ENCODE results near the gene C9orf40.

The C9orf40 gene, protein sequence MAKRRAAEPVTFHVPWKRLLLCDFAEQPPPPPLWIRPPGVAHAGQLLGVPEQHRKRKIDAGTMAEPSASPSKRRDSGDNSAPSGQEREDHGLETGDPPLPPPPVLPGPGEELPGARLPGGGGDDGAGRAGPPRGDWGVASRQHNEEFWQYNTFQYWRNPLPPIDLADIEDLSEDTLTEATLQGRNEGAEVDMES

GRCh38 chr9:74952201-74953151 lies at the start of gene C9orf40:
C9orf40 (minus strand) TSS chr9:74952912; CDS start chr9:74952611, 301 bp downstream.
- DNase-seq (ENCODE audit: low spot score), result peak; percentile 92
- TF ChIP-seq, protein P1, sequence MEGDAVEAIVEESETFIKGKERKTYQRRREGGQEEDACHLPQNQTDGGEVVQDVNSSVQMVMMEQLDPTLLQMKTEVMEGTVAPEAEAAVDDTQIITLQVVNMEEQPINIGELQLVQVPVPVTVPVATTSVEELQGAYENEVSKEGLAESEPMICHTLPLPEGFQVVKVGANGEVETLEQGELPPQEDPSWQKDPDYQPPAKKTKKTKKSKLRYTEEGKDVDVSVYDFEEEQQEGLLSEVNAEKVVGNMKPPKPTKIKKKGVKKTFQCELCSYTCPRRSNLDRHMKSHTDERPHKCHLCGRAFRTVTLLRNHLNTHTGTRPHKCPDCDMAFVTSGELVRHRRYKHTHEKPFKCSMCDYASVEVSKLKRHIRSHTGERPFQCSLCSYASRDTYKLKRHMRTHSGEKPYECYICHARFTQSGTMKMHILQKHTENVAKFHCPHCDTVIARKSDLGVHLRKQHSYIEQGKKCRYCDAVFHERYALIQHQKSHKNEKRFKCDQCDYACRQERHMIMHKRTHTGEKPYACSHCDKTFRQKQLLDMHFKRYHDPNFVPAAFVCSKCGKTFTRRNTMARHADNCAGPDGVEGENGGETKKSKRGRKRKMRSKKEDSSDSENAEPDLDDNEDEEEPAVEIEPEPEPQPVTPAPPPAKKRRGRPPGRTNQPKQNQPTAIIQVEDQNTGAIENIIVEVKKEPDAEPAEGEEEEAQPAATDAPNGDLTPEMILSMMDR (IDR thresholded peaks at IDR 0.05; ENCODE audit: extremely low read depth, missing control alignments), result peak; percentile 96

DNA sequence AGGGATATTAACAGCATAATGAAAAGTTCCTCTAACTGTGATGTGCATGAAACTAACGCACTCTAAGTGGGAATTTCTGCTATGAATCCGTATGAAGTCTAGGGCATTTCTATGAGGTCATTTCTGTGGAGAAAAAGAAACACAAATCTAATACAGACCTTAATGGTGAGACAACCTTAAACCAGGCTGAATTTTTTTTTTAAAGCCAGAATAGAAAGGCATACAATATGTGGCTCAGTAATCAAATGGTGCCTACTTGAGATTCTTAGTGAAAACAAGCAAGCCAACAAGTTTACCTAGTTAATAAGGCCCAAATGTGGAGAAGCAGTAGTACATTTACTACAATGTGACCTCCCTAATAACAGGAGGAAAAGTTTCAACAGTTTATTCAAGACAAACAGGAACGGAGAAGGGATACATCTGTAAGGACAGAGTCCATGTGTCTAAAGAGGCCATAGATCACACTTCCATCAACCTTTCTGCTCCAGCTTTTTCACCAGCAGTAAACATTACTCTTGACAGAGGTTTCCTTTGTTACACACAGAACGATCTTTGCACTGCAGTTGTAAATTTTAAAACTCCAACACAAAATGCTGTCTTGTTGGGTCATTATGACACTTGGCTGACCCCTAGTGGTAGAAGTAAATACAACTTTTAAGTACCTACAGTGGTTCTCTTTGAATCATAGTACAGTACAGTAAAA lies 49.2 kb upstream of the C9orf40 start:
- TF ChIP-seq, protein P1 (IDR thresholded peaks at IDR 0.05; ENCODE audit: extremely low read depth, missing control alignments), result peak; percentile 44
- peak; percentile 41 for DNase-seq (ENCODE audit: low spot score)

DNA sequence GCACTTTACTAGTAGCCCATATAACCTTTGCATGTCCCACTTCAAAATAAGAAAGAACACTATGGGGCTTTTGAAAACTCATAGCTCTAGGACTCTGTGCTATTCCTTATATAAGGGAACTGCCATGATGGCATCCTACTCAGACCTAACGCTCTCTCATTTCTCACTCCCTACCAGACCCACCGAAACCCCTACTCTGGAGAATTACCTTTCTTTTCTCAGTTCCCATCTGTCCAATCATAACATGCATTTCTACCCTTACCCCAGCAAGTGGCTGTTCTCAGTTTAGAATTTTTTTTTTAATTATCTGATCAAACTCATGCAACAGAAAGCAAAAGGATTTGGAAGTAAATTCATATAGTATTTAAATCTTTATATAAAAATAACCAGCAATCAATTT lies 48.1 kb upstream of the C9orf40 start:
- TF ChIP-seq, protein P1 (IDR thresholded peaks at IDR 0.05; ENCODE audit: extremely low read depth, missing control alignments), result no peak
- DNase-seq (ENCODE audit: low spot score), result peak; percentile 13

DNA sequence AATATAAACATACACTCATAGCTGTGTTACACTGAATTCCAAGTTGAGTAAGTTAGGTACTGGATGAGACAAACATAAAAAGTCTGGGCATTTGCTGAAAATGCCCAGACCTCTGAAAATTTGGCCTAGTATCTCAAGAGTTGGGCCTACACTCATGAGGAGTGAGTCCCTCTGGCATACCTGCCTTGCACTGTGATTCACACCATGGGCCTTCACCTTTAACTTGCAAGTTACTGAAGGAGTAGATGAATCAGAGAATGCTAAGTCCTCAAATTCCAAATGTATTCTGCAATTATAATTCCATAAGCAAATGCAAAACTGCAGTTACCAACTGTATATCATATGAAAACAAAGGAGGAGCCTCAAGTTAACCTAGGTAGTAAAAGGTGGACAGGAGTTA lies 32.3 kb upstream of the C9orf40 start:
- DNase-seq (ENCODE audit: low spot score), result no peak
- TF ChIP-seq, protein P1 (IDR thresholded peaks at IDR 0.05; ENCODE audit: extremely low read depth, missing control alignments), result no peak

- TF ChIP-seq, protein P1 (IDR thresholded peaks at IDR 0.05; ENCODE audit: extremely low read depth, missing control alignments), result no peak
- DNase-seq (ENCODE audit: low spot score), result no peak
Measured at GRCh38 chr9:74983709-74984108, 31.0 kb upstream of the C9orf40 start.

DNA sequence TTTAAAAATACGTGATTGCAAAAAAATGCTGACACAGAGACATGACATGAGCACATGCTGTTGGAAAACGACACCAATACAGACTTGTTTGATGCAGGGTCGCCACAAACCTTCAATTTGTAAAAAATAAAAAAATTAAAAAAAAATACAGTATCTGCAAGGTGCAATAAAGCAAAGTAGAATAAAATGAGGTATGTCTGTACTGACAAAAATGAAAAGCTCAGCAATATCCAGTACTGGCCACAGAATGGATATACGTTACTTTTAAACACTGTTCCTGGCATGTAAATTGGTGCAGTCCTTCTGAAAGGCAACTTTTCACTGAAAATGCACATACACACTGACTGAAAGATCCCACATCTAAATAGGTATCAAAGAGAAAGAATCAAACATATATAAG lies 27.1 kb upstream of the C9orf40 start:
- no peak for DNase-seq (ENCODE audit: low spot score)
- TF ChIP-seq, protein P1 (IDR thresholded peaks at IDR 0.05; ENCODE audit: extremely low read depth, missing control alignments), result no peak
